HL-60/S4 (cell line): ENCODE results near the gene SEMA6B.
"Not testable (repeated sequence)": the region's sequence is repeated elsewhere in the genome, so short reads cannot be mapped to it uniquely, and the experiment has no call there.

Experiments used
- in situ Hi-C: fragments of 300-500 bp; cut with MboI; formaldehyde crosslinking; loops from 2 replicates; pipeline ENCODE4 v1.14.3; 2022; ENCODE audit warnings: low sequenced_read_pairs

Gene SEMA6B

GRCh38 chr19:4553092-4553695 is 6.3 kb downstream of the SEMA6B start:
- in situ Hi-C loops: no loop called here

- in situ Hi-C loops: no loop called here
These were observed 7.0 kb downstream of the SEMA6B start for GRCh38 chr19:4552525-4552819.

- in situ Hi-C loops: no loop called here
These were observed 8.9 kb downstream of the SEMA6B start for GRCh38 chr19:4550479-4551050.

- in situ Hi-C loops: no loop called here
These were observed 9.5 kb downstream of the SEMA6B start for GRCh38 chr19:4550018-4550417.

- in situ Hi-C loops: no loop called here
These were observed 11.3 kb downstream of the SEMA6B start for GRCh38 chr19:4548238-4548584.

- in situ Hi-C loops: no loop called here
These were observed 11.9 kb downstream of the SEMA6B start for GRCh38 chr19:4547303-4548237.

GRCh38 chr19:4543842-4544647 is 15.4 kb downstream of the SEMA6B start:
- in situ Hi-C loops: no loop called here

- in situ Hi-C loops: no loop called here
These were observed 16.3 kb downstream of the SEMA6B start for GRCh38 chr19:4542896-4543841.

- in situ Hi-C loops: not testable (repeated sequence)
These were observed 17.7 kb downstream of the SEMA6B start for GRCh38 chr19:4541806-4542145.

GRCh38 chr19:4541114-4541805 is 18.2 kb downstream of the SEMA6B start:
- in situ Hi-C loops: no loop called here

- in situ Hi-C loops: no loop called here
These were observed 19.5 kb downstream of the SEMA6B start, which contains the start of gene LRG1 for GRCh38 chr19:4539693-4540581. LRG1 (minus strand) TSS chr19:4540036; CDS start chr19:4540013, 23 bp downstream.

- in situ Hi-C loops: no loop called here
These were observed 20.3 kb downstream of the SEMA6B start for GRCh38 chr19:4539169-4539692.

- in situ Hi-C loops: no loop called here
These were observed 20.9 kb downstream of the SEMA6B start for GRCh38 chr19:4538601-4538954.

GRCh38 chr19:4537953-4538600 is 21.4 kb downstream of the SEMA6B start:
- in situ Hi-C loops: no loop called here

- in situ Hi-C loops: no loop called here
These were observed 22.7 kb downstream of the SEMA6B start for GRCh38 chr19:4536798-4537197.

GRCh38 chr19:4534836-4535658 is 24.4 kb downstream of the SEMA6B start, which contains the start of gene PLIN5:
PLIN5 (minus strand) TSS chr19:4535224; CDS start chr19:4534074, 1,150 bp downstream.
- in situ Hi-C loops: no loop called here

GRCh38 chr19:4533835-4534424 is 25.6 kb downstream of the SEMA6B start:
- in situ Hi-C loops: no loop called here
